Dendritic cell treated with granulocyte-macrophage colony-stimulating factor and Interleukin-4, amounts not matched to agents 40 ng/mL and 50 ng/mL, for 4 days (primary cell): Measurements from ENCODE around the gene GRAMD2A.

ENCODE experiments used
- H3K27ac Mint-ChIP-seq: one replicate; pipeline ENCODE4 v1.8.0; 2022; ENCODE audit warnings: mild to moderate bottlenecking, mixed read lengths
- H3K27me3 Mint-ChIP-seq: one replicate; pipeline ENCODE4 v1.8.0; 2022; ENCODE audit warnings: mild to moderate bottlenecking, mixed read lengths
- H3K36me3 Mint-ChIP-seq: one replicate; pipeline ENCODE4 v1.8.0; 2022; ENCODE audit warnings: low read depth, mixed read lengths
- H3K4me1 Mint-ChIP-seq: one replicate; pipeline ENCODE4 v1.8.0; 2022; ENCODE audit warnings: low read depth, mixed read lengths
- H3K4me3 Mint-ChIP-seq: one replicate; pipeline ENCODE4 v1.8.0; 2022; ENCODE audit warnings: mild to moderate bottlenecking, moderate library complexity, mixed read lengths
- H3K9me3 Mint-ChIP-seq: one replicate; pipeline ENCODE4 v1.8.0; 2022; ENCODE audit warnings: mixed read lengths
- intact Hi-C: fragments of 100-400 bp; cut with micrococcal nuclease; formaldehyde crosslinking; loops from one replicate; pipeline ENCODE4 v1.15.0; 2022

Gene GRAMD2A

DNA sequence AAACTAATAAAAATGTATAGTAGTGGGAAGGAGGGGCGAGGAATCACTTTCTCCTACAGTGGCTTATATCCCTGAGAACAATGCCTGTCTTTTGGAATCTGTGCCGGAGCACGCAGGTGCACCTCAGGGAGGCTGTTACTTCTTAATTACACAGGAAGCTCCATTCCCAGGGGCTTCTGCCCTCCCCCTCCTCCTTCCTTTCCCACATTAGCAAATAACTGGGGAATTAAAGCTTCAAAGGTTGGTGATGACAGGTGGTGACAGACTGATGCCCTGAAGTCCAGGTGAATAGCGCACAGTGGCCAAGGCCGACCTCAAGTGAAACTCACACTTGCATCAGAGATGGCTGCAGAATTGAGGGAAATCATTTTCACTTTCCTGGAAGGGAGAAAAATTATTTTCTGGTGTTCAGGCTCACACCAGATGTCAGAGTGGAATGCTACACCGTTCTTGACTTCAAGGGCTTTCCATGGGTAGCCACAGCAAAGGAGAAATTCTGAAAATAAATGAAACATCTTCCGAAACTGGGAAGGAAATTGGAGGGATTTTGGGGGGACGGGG, 3.7 kb downstream of the GRAMD2A start:
- intact Hi-C loops: no loop called here
- Mint-ChIP-seq H3K27me3 (peaks cover 33% of the 10 kb centered on the region), H3K36me3 (peaks cover 13% of the 10 kb centered on the region), H3K4me3 (no peak overlapping the region), H3K4me1 (peaks cover 45% of the 10 kb centered on the region), H3K27ac (no peak overlapping the region), H3K9me3 (no peaks in the 10 kb centered on the region)

DNA sequence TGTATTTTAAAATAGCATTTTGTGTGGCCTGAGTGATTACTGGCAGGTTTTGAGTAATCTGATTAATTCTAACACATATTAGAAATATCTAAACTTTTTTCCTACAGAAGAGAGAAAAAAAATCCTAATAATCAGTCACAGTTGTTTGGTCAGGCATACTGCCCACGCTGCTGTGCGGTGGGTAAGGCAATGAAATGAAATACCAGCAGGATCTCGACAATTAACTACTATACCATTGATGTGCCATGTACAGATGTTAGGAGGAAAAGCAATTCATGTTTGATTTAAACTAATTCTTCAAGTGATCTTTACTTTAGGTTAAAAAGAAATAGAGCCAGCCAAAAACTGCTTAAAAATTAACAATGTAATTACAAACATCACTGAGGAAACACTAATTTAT, 5.2 kb downstream of the GRAMD2A start:
- Mint-ChIP-seq H3K27ac (no peak overlapping the region), H3K36me3 (no peaks in the 10 kb centered on the region), H3K4me3 (no peak overlapping the region), H3K4me1 (peaks cover 32% of the 10 kb centered on the region), H3K9me3 (no peaks in the 10 kb centered on the region), H3K27me3 (peaks cover 26% of the 10 kb centered on the region)
- intact Hi-C loops: no loop called here

DNA sequence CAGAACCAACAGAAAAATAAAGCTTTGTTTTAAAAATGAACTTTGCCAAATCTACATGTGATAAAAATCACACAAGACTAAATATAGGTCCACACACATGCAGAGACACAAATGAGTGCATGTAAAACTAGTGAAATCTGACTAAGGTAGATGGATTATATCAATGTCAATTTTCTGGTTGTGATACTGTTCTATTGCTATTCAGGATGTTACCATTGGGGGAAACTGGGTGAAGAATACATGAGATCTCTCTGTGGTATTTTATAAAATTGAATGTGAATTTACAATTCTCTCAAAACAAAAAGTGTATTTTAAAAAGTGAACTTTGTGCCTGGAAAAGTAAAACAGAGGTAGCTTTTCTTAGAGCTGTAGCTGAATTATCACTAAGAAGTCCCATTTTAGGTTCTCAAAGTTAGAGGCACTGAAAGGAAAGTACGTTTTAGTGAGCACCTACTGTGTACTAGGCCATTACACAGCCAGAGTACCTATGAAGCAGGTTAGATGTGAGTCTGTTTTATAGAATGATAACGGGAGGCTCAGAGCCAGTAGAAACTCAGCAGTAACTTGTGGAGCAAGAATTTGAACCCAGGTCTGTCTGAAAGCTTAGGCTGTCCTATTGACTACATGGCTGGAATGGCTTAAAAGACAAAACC, 8.2 kb downstream of the GRAMD2A start:
- H3K9me3 Mint-ChIP-seq: no peaks in the 10 kb centered on the region
- H3K4me1 Mint-ChIP-seq: peaks cover 5% of the 10 kb centered on the region
- intact Hi-C loops: no loop called here
- no peak overlapping the region for H3K27ac Mint-ChIP-seq
- no peak overlapping the region for H3K4me3 Mint-ChIP-seq
- no peaks in the 10 kb centered on the region for H3K36me3 Mint-ChIP-seq
- peaks cover 25% of the 10 kb centered on the region for H3K27me3 Mint-ChIP-seq

DNA sequence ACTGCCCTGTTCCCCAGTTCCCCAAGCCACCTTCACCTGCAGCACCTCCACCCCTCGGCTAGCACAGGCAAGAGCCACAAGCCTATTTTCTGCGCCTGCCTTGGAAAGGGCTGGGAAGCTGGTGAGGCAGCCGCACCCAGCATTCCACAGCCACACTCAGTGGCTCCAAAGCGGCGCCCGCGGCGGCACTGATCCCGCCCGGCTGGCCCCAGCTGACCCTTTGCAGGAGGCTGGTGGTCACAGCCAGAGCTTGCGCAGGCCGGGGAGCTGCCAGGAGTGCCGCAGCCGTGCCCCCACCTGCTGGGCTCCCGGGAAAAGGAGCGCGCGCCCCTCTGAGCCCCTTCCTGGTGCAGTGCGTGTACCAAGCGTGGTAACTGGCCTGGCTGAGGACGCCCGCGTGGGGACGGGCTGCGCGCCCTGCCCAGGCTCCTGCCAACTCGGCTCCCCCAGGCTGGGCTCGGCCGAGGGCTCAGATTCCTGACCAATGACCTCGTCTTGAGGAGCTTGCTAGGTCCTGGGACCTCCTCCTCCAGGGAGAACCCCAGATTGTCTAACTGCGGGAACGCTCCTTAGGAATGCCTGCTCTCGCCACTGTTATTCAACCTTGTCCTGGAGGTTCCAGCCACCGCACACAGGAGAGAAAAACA, 13.3 kb downstream of the GRAMD2A start:
- no peaks in the 10 kb centered on the region for H3K4me1 Mint-ChIP-seq
- H3K36me3 Mint-ChIP-seq: no peaks in the 10 kb centered on the region
- H3K4me3 Mint-ChIP-seq: no peak overlapping the region
- H3K9me3 Mint-ChIP-seq: no peaks in the 10 kb centered on the region
- intact Hi-C loops: no loop called here
- no peak overlapping the region for H3K27ac Mint-ChIP-seq
- H3K27me3 Mint-ChIP-seq: peaks cover 33% of the 10 kb centered on the region

DNA sequence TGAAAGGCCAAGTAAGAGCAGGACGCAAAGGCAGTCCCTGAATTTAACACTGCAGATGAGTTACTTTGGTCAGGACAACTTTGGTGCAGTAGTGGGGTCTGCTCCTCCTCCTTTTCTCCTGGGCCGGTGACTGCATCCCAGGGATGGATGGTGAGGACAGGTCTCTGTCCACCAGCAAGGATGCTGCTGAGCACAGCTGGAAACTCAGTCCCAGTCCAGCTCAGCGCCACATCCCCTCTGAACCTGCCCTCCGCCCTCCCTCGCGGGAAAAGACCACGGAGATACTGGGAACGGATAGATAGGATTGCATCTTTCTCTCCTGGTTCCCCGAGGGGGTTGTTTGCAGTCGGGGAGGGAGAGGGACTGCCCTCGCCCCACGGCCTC, 13.8 kb downstream of the GRAMD2A start:
- Mint-ChIP-seq H3K9me3 (no peaks in the 10 kb centered on the region), H3K4me3 (no peak overlapping the region), H3K36me3 (no peaks in the 10 kb centered on the region), H3K27ac (no peak overlapping the region), H3K27me3 (peaks cover 33% of the 10 kb centered on the region), H3K4me1 (no peaks in the 10 kb centered on the region)
- intact Hi-C loops: no loop called here

DNA sequence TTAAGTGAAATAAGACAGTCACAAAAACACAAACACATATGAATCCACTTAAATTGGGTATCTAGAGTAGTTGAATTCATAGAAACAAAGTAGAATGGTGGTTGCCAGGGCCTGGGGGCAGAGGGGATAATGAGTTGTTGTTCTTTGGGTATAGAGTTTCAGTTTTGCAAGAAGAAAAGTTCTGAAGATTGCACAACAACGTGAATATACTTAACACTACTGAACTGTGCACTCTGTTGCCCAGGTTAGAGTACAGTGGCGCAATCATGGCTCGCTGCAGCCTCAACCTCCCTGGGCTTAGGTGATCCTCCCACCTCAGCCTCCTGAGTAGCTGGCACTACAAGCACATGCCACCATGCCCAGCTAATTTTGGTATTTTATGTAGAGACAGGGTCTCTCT, 14.9 kb downstream of the GRAMD2A start:
- intact Hi-C loops: no loop called here
- Mint-ChIP-seq H3K27ac (no peak overlapping the region), H3K9me3 (no peaks in the 10 kb centered on the region), H3K4me3 (no peak overlapping the region), H3K4me1 (no peaks in the 10 kb centered on the region), H3K27me3 (peaks cover 30% of the 10 kb centered on the region), H3K36me3 (no peaks in the 10 kb centered on the region)

DNA sequence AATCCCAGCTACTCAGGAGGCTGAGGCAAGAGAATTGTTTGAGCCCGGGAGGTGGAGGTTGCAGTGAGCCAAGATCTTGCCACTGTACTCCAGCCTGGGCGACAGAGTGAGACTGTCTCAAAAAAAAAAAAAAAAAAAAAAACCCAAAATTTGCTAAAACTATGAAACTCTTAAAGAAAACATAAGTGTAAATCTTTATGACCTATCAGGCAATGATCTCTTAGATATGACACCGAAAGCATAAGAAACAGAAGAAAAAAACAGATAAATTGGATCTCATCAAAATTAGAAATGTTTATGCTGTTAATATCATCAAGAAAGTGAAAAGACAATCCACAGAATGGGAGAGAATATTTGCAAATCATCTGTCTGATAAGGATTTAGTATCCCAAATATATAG, 15.3 kb downstream of the GRAMD2A start:
- H3K27ac Mint-ChIP-seq: no peak overlapping the region
- no peaks in the 10 kb centered on the region for H3K9me3 Mint-ChIP-seq
- H3K27me3 Mint-ChIP-seq: peaks cover 28% of the 10 kb centered on the region
- intact Hi-C loops: no loop called here
- no peak overlapping the region for H3K4me3 Mint-ChIP-seq
- H3K4me1 Mint-ChIP-seq: no peaks in the 10 kb centered on the region
- no peaks in the 10 kb centered on the region for H3K36me3 Mint-ChIP-seq

DNA sequence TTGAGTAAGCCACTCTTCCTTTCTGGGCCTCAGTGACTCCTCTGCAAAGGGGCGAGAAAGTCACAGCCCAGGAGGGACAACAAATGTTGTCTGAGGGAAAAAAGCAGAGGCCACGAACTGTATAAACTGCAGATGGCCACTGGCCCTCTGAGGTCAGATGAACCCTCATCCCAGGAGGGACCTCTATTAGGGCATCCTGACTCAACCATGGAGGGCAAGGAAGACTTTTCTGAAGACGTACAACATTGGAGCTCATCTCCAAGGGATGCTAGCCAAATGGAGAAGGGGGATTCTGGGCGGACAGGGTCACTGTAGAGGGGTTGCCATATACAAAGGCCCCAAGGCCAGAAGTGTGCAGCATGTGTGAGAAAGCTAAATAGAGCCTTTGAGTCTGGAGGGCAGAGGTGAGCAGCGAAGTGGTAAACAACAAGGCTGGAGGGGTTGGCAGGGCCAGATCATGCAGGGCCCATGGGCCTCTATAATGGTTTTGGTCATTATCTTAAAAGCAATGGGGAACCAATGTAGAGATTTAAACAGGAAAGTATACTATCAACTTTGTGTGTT, 16.7 kb downstream of the GRAMD2A start:
- Mint-ChIP-seq H3K36me3 (no peaks in the 10 kb centered on the region), H3K4me1 (no peaks in the 10 kb centered on the region), H3K4me3 (no peak overlapping the region), H3K9me3 (no peaks in the 10 kb centered on the region), H3K27me3 (peaks cover 24% of the 10 kb centered on the region), H3K27ac (no peak overlapping the region)
- intact Hi-C loops: no loop called here

DNA sequence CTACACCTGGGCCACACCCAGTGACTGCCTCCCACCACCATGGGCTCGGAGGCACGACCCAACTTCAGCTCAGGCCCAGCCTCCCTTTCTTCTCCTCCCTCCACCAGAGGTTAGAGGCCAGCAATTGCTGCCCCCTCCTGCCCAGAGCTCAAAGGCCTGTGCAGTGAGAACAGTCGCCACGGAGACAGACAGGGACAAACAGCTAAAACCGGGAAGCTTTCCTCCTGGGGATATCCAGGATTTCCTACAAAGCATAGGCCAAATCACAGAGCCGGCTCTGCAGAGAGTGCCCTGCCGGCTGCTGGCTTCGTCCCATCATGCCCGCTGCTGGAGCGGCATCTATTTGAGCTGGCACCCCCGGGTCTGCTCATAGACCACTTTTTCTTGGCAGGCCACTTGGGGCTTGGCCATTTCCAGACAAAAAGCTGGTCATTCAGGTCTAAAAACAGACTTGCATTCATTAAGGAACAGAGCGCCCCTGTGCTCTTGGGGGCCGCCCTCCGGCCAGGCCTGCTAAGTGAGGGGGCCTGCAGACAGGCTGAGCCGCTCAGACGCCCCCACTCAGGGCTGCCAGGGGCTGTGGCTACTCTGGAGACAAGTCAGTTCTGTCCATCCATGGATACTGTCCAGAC, 17.5 kb downstream of the GRAMD2A start:
- Mint-ChIP-seq H3K9me3 (no peaks in the 10 kb centered on the region), H3K27ac (no peak overlapping the region), H3K4me1 (no peaks in the 10 kb centered on the region), H3K36me3 (no peaks in the 10 kb centered on the region), H3K4me3 (no peak overlapping the region), H3K27me3 (peaks cover 22% of the 10 kb centered on the region)
- intact Hi-C loops: no loop called here

DNA sequence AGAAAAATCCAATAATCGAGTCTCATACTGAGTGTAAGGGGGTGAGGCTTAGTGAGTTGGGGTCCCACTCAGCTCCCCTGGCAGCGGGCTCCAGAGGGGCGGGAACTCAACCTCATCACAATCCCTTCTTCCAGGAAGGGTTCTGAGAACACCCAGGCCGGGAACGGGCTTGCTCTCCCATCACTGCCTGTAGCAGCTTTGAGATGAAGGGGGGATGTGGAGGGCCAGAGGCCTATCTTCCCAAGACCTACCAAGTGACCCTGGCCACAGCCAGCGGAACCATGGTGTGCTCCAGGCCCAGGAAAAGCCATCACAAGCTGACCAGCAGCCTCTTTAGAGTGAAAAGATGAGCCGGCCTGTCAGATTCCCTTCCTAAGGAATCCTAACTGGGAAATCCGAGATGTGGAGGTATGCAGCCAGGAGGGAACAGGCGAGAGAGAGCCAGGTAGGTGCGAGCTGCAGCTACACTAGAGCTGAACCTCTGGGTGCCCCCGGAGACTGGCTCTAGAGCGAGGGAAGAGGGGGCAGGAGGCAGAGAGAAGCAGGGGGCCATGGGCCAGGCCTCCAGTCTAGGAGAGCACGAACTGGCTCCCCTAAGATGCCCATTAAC, 18.5 kb downstream of the GRAMD2A start:
- no peaks in the 10 kb centered on the region for H3K9me3 Mint-ChIP-seq
- H3K4me3 Mint-ChIP-seq: no peak overlapping the region
- intact Hi-C loops: no loop called here
- no peak overlapping the region for H3K27ac Mint-ChIP-seq
- H3K27me3 Mint-ChIP-seq: peaks cover 16% of the 10 kb centered on the region
- no peaks in the 10 kb centered on the region for H3K4me1 Mint-ChIP-seq
- no peaks in the 10 kb centered on the region for H3K36me3 Mint-ChIP-seq

DNA sequence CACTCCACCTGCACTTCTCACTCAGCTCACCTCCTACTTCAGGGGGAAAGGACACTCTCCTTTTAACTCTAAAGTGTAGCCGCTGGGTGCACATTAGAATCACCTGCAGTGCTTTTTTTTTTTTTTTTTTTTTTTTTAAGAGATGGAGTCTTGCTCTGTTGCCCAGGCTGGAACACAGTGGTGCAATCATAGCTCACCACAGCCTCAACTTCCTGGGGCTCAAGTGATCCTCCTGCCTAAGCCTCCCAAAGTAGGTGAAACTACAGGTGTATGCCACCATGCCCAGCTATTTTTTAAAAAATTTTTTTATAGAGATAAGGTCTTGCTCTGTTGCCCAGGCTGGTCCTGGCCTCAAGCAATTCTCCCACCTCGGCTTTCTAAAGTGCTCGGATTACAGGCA, 20.8 kb downstream of the GRAMD2A start:
- Mint-ChIP-seq H3K4me3 (no peak overlapping the region), H3K9me3 (no peaks in the 10 kb centered on the region), H3K27ac (no peak overlapping the region), H3K4me1 (no peaks in the 10 kb centered on the region), H3K27me3 (peaks cover 5% of the 10 kb centered on the region), H3K36me3 (no peaks in the 10 kb centered on the region)
- intact Hi-C loops: no loop called here

DNA sequence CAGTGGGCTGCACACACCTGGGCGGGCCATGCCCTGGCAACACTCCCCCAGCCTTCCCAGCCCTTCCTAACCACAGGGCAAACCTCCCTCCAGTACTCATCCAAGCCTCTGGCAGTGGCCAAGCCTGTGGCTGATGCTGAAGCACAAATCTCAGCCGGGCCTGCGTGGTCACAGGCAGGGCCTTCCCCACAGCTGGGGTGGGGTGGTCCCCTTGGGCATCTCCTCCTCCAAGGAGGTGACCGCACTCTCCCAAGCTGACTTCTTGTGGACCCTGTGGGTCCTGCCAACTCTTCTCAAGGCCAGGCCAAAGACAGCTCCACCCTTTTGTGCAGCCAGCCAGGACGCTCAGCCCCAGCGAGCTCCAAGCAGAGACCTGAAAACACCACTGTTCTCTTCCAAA, 21.4 kb downstream of the GRAMD2A start:
- no peak overlapping the region for H3K4me3 Mint-ChIP-seq
- intact Hi-C loops: no loop called here
- H3K4me1 Mint-ChIP-seq: no peaks in the 10 kb centered on the region
- no peak overlapping the region for H3K27ac Mint-ChIP-seq
- H3K27me3 Mint-ChIP-seq: peaks cover 5% of the 10 kb centered on the region
- no peaks in the 10 kb centered on the region for H3K36me3 Mint-ChIP-seq
- H3K9me3 Mint-ChIP-seq: no peaks in the 10 kb centered on the region

DNA sequence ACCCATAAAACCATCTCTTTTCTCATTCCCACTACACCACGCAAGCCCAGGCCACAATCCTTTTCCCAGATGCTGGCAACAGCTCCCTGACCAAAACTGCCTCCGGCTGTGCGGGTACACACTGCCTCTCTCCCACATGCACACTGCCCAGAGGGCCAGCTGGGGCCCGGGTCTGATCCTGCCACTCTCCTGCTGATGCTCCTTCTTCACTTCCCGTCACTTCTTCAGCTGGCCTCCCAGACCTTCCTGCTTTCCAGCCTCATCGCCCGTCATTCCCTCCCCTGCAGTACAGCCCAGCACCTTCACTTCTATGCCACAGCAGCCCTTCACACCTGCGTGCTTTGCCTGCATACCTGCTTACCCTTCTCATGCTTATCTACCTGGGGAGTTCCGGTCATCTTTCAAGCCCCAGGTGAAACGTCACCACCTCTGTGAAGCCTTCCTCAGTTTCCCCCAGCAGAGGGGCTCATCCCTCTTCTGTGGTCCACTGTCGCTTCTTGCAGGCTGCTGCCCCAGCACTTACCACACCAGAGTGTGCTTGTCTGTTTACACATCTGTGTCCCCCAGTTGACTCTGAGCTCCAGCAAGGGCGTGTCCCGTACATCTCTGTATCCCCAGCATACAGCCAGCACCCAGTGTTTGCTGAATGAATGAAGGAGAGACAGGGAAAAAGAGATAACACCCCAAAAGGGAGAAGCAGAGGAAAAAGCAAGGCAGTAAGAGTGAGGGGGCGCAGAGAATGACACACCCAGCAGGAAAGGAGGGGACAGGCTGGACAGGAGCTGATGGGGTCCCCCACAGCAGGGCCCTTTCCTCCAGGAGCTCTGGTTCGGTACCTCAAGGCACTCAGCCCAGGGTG, 22.2 kb downstream of the GRAMD2A start:
- intact Hi-C loops: no loop called here
- no peak overlapping the region for H3K27ac Mint-ChIP-seq
- no peaks in the 10 kb centered on the region for H3K9me3 Mint-ChIP-seq
- H3K4me1 Mint-ChIP-seq: no peaks in the 10 kb centered on the region
- no peak overlapping the region for H3K4me3 Mint-ChIP-seq
- H3K27me3 Mint-ChIP-seq: peaks cover 5% of the 10 kb centered on the region
- H3K36me3 Mint-ChIP-seq: no peaks in the 10 kb centered on the region
